Parathyroid adenoma (tissue), 2 donors: Measurements from ENCODE around the gene SLC4A11.

Source experiments
- H2AFZ ChIP-seq: fragments of 300-600 bp; sonication (generic); one replicate; pipeline ENCODE4 v1.7.0; 2017; ENCODE audit warnings: antibody characterized with exemption, mild to moderate bottlenecking
- H3K27ac ChIP-seq: fragments of 300-600 bp; sonication (generic); one replicate; pipeline ENCODE4 v1.7.0; 2017
- H3K27me3 ChIP-seq: fragments of 300-600 bp; sonication (generic); one replicate; pipeline ENCODE4 v1.7.0; 2017; ENCODE audit warnings: low read length; ENCODE audit not compliant: control insufficient read depth, insufficient read depth
- H3K36me3 ChIP-seq: fragments of 300-600 bp; sonication (generic); one replicate; pipeline ENCODE4 v1.7.0; 2017; ENCODE audit warnings: low read length; ENCODE audit not compliant: control insufficient read depth, insufficient read depth
- H3K4me1 ChIP-seq: fragments of 300-600 bp; sonication (generic); one replicate; pipeline ENCODE4 v1.7.0; 2017; ENCODE audit warnings: control low read depth
- H3K4me2 ChIP-seq: fragments of 300-600 bp; sonication (generic); one replicate; pipeline ENCODE4 v1.7.0; 2017; ENCODE audit warnings: low read length
- H3K4me3 ChIP-seq: fragments of 300-600 bp; sonication (generic); one replicate; pipeline ENCODE4 v1.7.0; 2017; ENCODE audit warnings: low read depth, low read length
- H3K79me2 ChIP-seq: fragments of 300-600 bp; sonication (generic); one replicate; pipeline ENCODE4 v1.7.0; 2017; ENCODE audit warnings: control low read depth
- H3K9ac ChIP-seq: fragments of 300-600 bp; sonication (generic); one replicate; pipeline ENCODE4 v1.7.0; 2017; ENCODE audit warnings: mild to moderate bottlenecking
- H3K9me3 ChIP-seq: fragments of 300-600 bp; sonication (generic); one replicate; pipeline ENCODE4 v1.7.0; 2017; ENCODE audit warnings: low read length; ENCODE audit not compliant: control insufficient read depth
- CTCF ChIP-seq: fragments of 300-600 bp; sonication (generic); IDR thresholded peaks from one replicate; pipeline ENCODE4 v1.7.0; 2017; ENCODE audit warnings: antibody characterized with exemption, mild to moderate bottlenecking
- donor health status: primary hyperparathyroidism.

Gene SLC4A11

GRCh38 chr20:3213226-3213625 is 25.8 kb downstream of the SLC4A11 start:
- H3K9ac ChIP-seq, result no peak overlapping the region
- H3K4me2 ChIP-seq, result no peak overlapping the region
- H3K36me3 ChIP-seq, result no peaks in the 10 kb centered on the region
- H3K27me3 ChIP-seq, result no peaks in the 10 kb centered on the region
- no peaks in the 10 kb centered on the region for H3K9me3 ChIP-seq
- no peaks in the 10 kb centered on the region for H3K4me1 ChIP-seq
- no peak overlapping the region for H3K4me3 ChIP-seq
- no peaks in the 10 kb centered on the region for H3K79me2 ChIP-seq
- H3K27ac ChIP-seq, result no peak overlapping the region
- no peak for TF ChIP-seq CTCF
- H2AFZ ChIP-seq, result no peak overlapping the region

GRCh38 chr20:3210346-3210745 is 28.6 kb downstream of the SLC4A11 start:
- H2AFZ ChIP-seq, result no peak overlapping the region
- H3K27me3 ChIP-seq, result no peaks in the 10 kb centered on the region
- no peaks in the 10 kb centered on the region for H3K4me1 ChIP-seq
- no peaks in the 10 kb centered on the region for H3K79me2 ChIP-seq
- no peaks in the 10 kb centered on the region for H3K36me3 ChIP-seq
- no peak overlapping the region for H3K27ac ChIP-seq
- no peak overlapping the region for H3K9ac ChIP-seq
- peak overlapping the region; percentile 92 for H3K4me3 ChIP-seq
- TF ChIP-seq CTCF, result no peak
- no peaks in the 10 kb centered on the region for H3K9me3 ChIP-seq
- H3K4me2 ChIP-seq, result peak overlapping the region; percentile 100

GRCh38 chr20:3209946-3210317 is 29.1 kb downstream of the SLC4A11 start:
- no peaks in the 10 kb centered on the region for H3K4me1 ChIP-seq
- H3K9ac ChIP-seq, result peak overlapping the region; percentile 40
- no peak for TF ChIP-seq CTCF
- peak overlapping the region; percentile 100 for H3K4me2 ChIP-seq
- peak overlapping the region; percentile 95 for H2AFZ ChIP-seq
- no peaks in the 10 kb centered on the region for H3K79me2 ChIP-seq
- H3K36me3 ChIP-seq, result no peaks in the 10 kb centered on the region
- no peaks in the 10 kb centered on the region for H3K9me3 ChIP-seq
- no peaks in the 10 kb centered on the region for H3K27me3 ChIP-seq
- H3K4me3 ChIP-seq, result peak overlapping the region; percentile 92
- no peak overlapping the region for H3K27ac ChIP-seq

DNA sequence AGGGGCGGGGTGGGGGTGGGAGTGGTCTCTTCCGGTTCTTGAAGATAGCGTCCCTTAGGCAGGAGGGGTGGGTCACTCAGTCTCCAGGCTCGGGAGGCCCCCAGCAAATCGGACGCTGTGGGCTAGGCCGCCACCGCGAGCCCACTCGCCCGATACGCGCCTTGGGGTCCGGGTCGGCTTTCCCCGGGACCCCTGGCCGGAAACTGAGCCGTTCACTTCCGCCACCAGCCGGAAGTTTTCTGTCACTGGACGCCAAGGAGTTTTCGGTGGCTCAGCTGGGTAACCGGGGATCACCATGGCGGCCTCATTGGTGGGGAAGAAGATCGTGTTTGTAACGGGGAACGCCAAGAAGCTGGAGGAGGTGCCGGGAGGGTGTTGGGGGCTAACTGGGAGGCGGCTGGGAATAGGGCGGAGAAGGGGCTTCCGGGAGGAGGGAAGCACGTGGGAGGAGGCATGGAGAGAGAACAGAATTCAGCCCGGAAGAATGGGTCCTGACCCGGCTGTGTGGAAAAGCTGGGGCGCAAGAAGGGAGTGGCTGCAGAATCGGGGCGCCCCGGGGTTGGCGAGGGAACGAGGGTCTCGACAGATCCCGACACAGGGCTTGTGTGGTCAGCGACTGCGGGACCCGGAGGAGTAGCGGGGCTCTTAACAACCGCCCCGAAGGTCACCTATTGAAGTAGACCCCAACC is 29.6 kb downstream of the SLC4A11 start, which contains the start of gene ITPA:
TSS of gene ITPA (plus strand) at position 242 of the 689 bp plus-strand sequence. CDS start at position 296, 54 bp downstream.
- no peaks in the 10 kb centered on the region for H3K4me1 ChIP-seq
- no peaks in the 10 kb centered on the region for H3K9me3 ChIP-seq
- peak within 1 kb of the TSS; percentile 48 for H3K27ac ChIP-seq
- H3K4me2 ChIP-seq, result peak within 1 kb of the TSS; percentile 100
- H2AFZ ChIP-seq, result peak within 1 kb of the TSS; percentile 95
- H3K4me3 ChIP-seq, result peak within 1 kb of the TSS; percentile 92
- H3K27me3 ChIP-seq, result no peaks in the 10 kb centered on the region
- H3K9ac ChIP-seq, result peak within 1 kb of the TSS; percentile 40
- H3K79me2 ChIP-seq, result no peaks in the 10 kb centered on the region
- TF ChIP-seq CTCF, result no peak
- H3K36me3 ChIP-seq, result no peaks in the 10 kb centered on the region

GRCh38 chr20:3208786-3209256 is 30.2 kb downstream of the SLC4A11 start:
- Histone ChIP-seq H3K79me2 (no peaks in the 10 kb centered on the region), H3K4me1 (no peaks in the 10 kb centered on the region), H3K9me3 (no peaks in the 10 kb centered on the region), H3K36me3 (no peaks in the 10 kb centered on the region), H3K27me3 (no peaks in the 10 kb centered on the region), H2AFZ (peak overlapping the region; percentile 95), H3K9ac (no peak overlapping the region), H3K27ac (peak overlapping the region; percentile 48), H3K4me3 (peak overlapping the region; percentile 92), H3K4me2 (peak overlapping the region; percentile 100)
- no peak for TF ChIP-seq CTCF
